ENCODE data around the gene SGPP2.
"Not testable (repeated sequence)": the region's sequence is repeated elsewhere in the genome, so short reads cannot be mapped to it uniquely, and the experiment has no call there.

Gene SGPP2

DNA sequence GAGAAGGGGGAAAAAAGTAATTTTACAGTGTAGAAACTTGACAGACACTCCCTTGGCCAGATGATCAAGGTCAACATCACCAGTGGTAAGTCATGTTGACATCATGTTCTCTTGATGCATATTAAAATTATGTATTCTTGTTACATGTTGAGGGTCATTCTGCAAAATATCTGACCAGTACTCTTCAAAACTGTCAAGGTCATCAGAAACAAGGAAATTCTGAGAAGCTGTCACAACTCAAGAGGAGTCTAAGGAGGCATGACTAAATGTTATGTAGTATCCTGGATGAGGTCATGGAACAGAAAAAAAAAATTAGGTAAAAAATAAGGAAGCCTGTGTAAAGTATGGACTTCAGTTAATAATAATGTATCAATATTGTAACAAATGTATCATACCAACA is 6.3 kb downstream of the SGPP2 start:
- Histone ChIP-seq H3K4me1 (no peaks in the 10 kb centered on the region), H3K36me3 (no peaks in the 10 kb centered on the region), H3K4me3 (no peak overlapping the region), H3K27ac (no peak overlapping the region), H3K27me3 (peaks cover 0 to 2% of the 10 kb centered on the region in 2 donors), H3K9me3 (no peaks in the 10 kb centered on the region)
- TF ChIP-seq, protein P1, sequence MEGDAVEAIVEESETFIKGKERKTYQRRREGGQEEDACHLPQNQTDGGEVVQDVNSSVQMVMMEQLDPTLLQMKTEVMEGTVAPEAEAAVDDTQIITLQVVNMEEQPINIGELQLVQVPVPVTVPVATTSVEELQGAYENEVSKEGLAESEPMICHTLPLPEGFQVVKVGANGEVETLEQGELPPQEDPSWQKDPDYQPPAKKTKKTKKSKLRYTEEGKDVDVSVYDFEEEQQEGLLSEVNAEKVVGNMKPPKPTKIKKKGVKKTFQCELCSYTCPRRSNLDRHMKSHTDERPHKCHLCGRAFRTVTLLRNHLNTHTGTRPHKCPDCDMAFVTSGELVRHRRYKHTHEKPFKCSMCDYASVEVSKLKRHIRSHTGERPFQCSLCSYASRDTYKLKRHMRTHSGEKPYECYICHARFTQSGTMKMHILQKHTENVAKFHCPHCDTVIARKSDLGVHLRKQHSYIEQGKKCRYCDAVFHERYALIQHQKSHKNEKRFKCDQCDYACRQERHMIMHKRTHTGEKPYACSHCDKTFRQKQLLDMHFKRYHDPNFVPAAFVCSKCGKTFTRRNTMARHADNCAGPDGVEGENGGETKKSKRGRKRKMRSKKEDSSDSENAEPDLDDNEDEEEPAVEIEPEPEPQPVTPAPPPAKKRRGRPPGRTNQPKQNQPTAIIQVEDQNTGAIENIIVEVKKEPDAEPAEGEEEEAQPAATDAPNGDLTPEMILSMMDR (IDR thresholded peaks at IDR 0.05): no peak
- intact Hi-C loops (cut with DNase I; ENCODE audit: low total_unique reads): no loop called here
- no peak for DNase-seq

DNA sequence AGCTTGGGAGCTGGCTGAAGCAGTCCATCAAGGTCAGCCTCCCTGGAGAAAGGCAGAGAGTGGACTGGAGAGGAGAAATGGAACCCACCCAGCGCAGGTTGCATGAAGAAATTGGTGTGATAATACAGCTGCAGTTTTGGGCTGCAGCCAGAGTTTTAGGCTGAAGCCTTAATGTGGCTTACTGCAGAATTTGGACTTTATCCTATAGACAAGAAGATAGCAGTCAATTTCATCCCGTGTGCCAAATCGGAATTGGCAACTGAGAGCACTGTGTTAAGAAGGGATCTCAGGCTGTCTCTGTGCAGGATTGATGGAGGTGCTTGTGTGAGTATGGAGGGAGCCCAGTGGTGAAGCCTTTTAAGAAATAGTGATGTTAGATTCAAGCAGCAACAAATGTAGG is 7.5 kb downstream of the SGPP2 start:
- no peak overlapping the region for H3K27ac ChIP-seq
- intact Hi-C loops (cut with DNase I; ENCODE audit: low total_unique reads): no loop called here
- no peaks in the 10 kb centered on the region for H3K36me3 ChIP-seq
- H3K4me1 ChIP-seq: no peaks in the 10 kb centered on the region
- no peak overlapping the region for H3K4me3 ChIP-seq
- TF ChIP-seq, protein P1 (IDR thresholded peaks at IDR 0.05): no peak
- no peaks in the 10 kb centered on the region for H3K9me3 ChIP-seq
- no peaks in the 10 kb centered on the region for H3K27me3 ChIP-seq
- DNase-seq: no peak

DNA sequence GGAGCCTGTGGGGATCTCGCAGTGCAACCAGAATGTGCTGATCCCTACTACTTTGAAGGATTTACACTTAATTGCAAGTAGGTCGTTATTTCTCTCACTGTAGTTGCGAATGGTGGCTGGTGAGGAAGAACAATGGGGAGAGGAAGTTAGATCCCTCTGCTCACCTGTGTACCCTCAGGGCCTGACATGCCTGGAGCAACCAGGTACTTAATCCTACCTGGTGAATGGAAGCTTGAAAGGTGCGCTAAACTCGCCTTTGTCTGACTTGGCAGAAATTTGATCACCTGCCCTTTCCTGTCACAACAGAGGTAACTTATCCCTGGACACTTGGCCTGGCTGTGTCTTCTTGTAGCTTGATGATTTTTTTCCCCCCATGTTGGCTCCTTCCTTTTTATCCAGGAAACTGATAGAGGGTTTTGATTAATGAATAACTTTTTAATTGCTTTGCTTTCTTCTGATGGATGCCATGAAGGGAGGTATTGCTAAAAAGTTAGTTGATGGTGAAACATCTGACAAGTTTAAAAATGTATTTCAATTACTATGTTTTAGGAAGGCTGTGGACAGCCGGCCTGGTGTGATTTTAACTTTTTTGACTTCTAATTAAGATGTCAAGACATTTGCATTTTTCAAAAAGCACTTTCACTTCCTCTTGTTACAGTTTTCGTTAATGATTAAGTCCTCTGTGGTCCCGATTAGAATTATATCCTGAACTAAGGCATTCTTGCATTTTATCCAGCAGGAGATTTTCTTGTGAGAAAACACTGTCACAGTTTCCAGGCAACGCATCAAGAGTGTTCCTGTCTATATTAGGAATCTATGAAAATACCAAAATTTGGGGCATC is 9.2 kb downstream of the SGPP2 start:
- TF ChIP-seq, protein P1 (IDR thresholded peaks at IDR 0.05): no peak
- intact Hi-C loops (cut with DNase I; ENCODE audit: low total_unique reads): no loop called here
- Histone ChIP-seq H3K36me3 (no peaks in the 10 kb centered on the region), H3K27ac (no peak overlapping the region), H3K4me3 (no peak overlapping the region), H3K4me1 (no peaks in the 10 kb centered on the region), H3K9me3 (no peaks in the 10 kb centered on the region), H3K27me3 (no peaks in the 10 kb centered on the region)
- no peak for DNase-seq

DNA sequence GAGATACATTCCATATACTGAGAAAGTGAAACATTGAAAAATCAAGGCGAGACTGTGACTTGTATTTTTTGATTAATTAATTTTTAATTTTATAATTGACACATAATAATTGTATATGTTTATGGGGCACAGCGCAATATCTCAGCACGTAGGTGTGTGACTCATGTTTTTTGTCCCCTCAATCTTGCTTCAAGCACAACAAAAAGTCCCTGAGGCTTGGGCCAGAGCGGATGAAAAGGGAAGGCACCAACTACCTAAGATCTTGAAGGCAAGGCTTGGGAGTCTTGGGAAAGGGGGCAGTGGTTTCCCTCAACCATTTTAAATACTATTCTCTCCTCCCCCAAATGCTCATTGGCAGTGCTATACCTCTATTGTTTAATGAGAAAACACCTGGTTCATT is 9.9 kb downstream of the SGPP2 start:
- Histone ChIP-seq H3K36me3 (no peaks in the 10 kb centered on the region), H3K4me1 (no peaks in the 10 kb centered on the region), H3K27ac (no peak overlapping the region), H3K9me3 (no peaks in the 10 kb centered on the region), H3K4me3 (no peak overlapping the region), H3K27me3 (no peaks in the 10 kb centered on the region)
- intact Hi-C loops (cut with DNase I; ENCODE audit: low total_unique reads): no loop called here
- no peak for DNase-seq
- TF ChIP-seq, protein P1 (IDR thresholded peaks at IDR 0.05): no peak

DNA sequence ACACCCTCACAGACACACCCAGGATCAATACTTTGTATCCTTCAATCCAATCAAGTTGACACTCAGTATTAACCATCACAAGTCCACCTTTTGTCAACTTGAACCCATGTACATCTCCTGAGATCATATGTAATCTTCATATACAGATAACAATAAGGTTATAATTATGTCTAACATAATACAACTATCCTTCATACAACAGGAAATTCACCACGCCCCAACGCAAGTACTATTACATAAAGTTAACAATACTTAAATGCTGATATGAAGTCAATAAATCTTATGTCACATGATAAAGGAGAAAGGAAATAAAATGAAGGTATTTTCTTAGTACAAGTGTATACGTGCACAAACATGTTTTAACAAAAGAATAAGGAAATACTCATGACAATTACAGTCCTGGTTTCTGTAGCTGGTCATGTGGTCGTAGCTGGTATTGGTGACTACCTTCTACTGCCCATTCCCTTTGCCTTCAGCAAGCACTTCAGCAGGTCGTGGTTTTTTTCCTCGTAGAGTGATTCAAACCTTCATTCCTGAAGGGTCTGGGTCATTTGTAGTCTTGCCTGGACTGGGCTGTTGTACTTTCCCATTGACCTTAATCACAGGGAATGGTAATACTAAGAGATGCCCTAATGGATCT is 11.2 kb downstream of the SGPP2 start:
- H3K4me3 ChIP-seq; H3K9me3 ChIP-seq; intact Hi-C loops (cut with DNase I; ENCODE audit: low total_unique reads); DNase-seq; H3K36me3 ChIP-seq; H3K27me3 ChIP-seq; H3K27ac ChIP-seq; H3K4me1 ChIP-seq: not testable (repeated sequence)

DNA sequence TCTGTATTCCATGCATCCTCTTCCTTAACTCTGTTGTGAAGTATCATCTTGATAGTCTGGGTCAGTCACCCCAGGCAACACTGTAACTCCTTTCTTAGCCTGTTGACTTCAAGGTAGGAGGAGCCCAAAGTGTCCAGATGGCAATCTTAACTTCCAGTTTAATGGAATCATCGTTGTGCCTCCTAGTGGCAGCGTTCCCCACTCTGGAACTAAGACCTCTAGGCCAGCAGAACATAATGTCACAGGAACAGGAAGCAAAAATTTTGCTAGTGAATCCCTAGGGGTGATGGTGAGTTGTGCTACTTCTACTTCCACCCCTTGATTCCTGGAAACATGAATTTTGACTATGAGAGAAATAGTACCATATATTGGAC is 11.7 kb downstream of the SGPP2 start:
- TF ChIP-seq, protein P1 (IDR thresholded peaks at IDR 0.05): no peak
- no peak overlapping the region for H3K4me3 ChIP-seq

More for the DNA sequence above, 11.7 kb downstream of the SGPP2 start:
- intact Hi-C loops (cut with DNase I; ENCODE audit: low total_unique reads): no loop called here
- H3K36me3 ChIP-seq: no peaks in the 10 kb centered on the region
- no peak overlapping the region for H3K27ac ChIP-seq
- no peaks in the 10 kb centered on the region for H3K9me3 ChIP-seq
- DNase-seq: no peak
- H3K27me3 ChIP-seq: no peaks in the 10 kb centered on the region
- H3K4me1 ChIP-seq: no peaks in the 10 kb centered on the region

All from tibial artery (tissue), 4 donors.